Mucosa of descending colon (tissue), 3 donors: ENCODE measurements around the gene CCDC148. TPM values are rescaled to one million over a fixed set of nuclear protein-coding genes. Genes with fewer than 3 reads are reported as not detected.

Experiments
- ATAC-seq: fragments of 200-7000 bp; cut with Tn5 transposase; one replicate; pipeline ENCODE4 v1.9.1; 2020; ENCODE audit warnings: mild to moderate bottlenecking, moderate library complexity
- DNase-seq, 3 donors: peaks; one replicate each; pipeline ENCODE4 v3.0.0-alpha.2; 2020
- H3K36me3 ChIP-seq: fragments of 200-600 bp; one replicate; pipeline ENCODE4 v1.8.0; 2021; ENCODE audit warnings: low read depth, mild to moderate bottlenecking
- H3K4me1 ChIP-seq: fragments of 200-600 bp; one replicate; pipeline ENCODE4 v1.8.0; 2021; ENCODE audit warnings: low read depth, mild to moderate bottlenecking
- H3K4me3 ChIP-seq: fragments of 200-600 bp; one replicate; pipeline ENCODE4 v1.8.0; 2021; ENCODE audit warnings: mild to moderate bottlenecking
- H3K9me3 ChIP-seq: fragments of 200-600 bp; one replicate; pipeline ENCODE4 v1.8.0; 2021; ENCODE audit warnings: mild to moderate bottlenecking
- intact Hi-C, 2 donors: fragments of 100-400 bp; cut with DNase I in 1 of 2; cut with micrococcal nuclease in 1 of 2; formaldehyde crosslinking; loops; one replicate each; pipeline versions ENCODE4 v1.11.0 to v1.11.1; 2022; cut with DNase I, micrococcal nuclease
- total RNA-seq, 3 donors: library from RNA; stranded (reverse); fragmentation: NEBNext Ultra II Directional in 2 of 3; extraction: Animal tissue kit (Norgen Biotek cat#: 25700) in 2 of 3; gene quantifications; one replicate each; pipeline versions ENCODE4 v1.2.1 to v1.2.4, GENCODE V29; 2021 to 2023
- TF ChIP-seq, protein P1 (sequence below): fragments of 200-600 bp; IDR thresholded peaks from one replicate; pipeline ENCODE4 v1.8.0; 2022; ENCODE audit warnings: antibody characterized with exemption, mild to moderate bottlenecking
- donor health status: DM: no; HTN: no; CAD: no; lungs with moderate emphysema.
- donor health status: DM: no; HTN: no; CAD: no.
- donor health status: DM: no; HTN: yes; CAD: no.

Gene CCDC148
- total RNA-seq, 3 donors from 2014 or later: 0.20 to 0.38 TPM; not detected in 1

DNA sequence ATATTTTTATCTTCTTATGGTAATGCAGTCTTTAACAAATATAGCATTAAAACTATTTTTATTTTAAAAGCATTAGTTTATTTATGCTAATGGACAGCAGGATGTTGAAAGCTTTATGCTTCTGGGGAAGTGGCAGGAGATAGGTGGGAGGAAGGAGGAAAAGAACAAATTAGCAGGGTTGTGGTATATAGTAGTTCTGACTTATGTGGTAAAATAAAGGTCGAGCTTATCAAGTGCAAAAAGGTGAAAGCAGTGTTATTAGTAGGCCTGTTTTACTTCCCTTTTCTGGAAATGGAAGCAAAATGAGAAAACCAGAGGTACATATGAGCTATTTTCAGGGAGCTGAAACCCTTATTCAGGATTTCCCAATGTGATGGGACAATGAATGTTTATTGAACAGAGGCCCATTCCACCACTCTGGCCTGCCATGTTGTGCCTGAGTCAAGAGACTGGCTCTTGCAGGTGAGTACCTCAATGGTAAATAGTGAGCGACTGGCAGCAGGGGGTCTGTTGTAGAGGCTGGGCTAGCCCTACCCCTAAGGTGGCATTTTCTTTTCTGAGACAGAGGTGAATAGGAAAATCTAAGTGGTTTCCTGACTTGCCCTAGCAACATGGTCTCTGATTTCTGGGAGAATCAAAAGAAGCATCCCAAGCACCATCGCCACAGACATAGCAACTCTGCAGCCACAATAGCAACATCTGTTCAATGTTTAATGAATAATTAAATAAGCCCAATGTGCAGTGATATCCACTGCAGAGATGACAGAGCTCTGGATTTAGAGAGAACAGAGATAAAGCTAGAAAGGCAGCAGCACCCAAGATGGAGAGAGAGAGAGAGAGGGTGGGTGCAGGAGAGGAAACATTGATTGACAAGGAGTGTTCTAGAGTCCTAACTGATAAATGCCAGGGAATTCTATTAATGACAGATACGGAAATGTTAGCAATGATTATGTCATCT, 235.2 kb downstream of the CCDC148 start:
- no peak for ATAC-seq
- H3K4me3 ChIP-seq: no peak overlapping the region
- intact Hi-C loops: no loop called here
- TF ChIP-seq, protein P1, sequence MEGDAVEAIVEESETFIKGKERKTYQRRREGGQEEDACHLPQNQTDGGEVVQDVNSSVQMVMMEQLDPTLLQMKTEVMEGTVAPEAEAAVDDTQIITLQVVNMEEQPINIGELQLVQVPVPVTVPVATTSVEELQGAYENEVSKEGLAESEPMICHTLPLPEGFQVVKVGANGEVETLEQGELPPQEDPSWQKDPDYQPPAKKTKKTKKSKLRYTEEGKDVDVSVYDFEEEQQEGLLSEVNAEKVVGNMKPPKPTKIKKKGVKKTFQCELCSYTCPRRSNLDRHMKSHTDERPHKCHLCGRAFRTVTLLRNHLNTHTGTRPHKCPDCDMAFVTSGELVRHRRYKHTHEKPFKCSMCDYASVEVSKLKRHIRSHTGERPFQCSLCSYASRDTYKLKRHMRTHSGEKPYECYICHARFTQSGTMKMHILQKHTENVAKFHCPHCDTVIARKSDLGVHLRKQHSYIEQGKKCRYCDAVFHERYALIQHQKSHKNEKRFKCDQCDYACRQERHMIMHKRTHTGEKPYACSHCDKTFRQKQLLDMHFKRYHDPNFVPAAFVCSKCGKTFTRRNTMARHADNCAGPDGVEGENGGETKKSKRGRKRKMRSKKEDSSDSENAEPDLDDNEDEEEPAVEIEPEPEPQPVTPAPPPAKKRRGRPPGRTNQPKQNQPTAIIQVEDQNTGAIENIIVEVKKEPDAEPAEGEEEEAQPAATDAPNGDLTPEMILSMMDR: no peak
- no peaks in the 10 kb centered on the region for H3K4me1 ChIP-seq
- H3K9me3 ChIP-seq: no peaks in the 10 kb centered on the region
- no peaks in the 10 kb centered on the region for H3K36me3 ChIP-seq
- DNase-seq: no peak

DNA sequence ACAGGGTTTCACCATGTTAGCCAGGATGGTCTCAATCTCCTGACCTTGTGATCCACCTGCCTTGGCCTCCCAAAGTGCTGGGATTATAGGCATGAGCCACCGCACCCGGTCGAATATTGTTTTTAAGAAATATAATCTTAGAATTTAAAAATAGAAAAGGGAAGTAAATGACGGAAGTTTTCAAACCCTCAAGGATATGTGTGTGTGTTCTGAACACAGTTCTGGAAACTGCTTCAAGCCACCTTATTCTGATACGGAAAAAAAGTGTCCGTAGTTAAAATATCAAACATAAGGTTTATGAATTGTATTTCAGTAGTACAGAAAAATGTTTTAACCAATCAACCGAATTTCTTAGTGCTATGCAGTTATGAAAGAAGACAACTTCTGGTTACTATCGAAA, 239.0 kb downstream of the CCDC148 start:
- ATAC-seq: no peak
- Histone ChIP-seq H3K4me1 (no peaks in the 10 kb centered on the region), H3K4me3 (no peak overlapping the region), H3K9me3 (no peaks in the 10 kb centered on the region), H3K36me3 (no peaks in the 10 kb centered on the region)
- DNase-seq: no peak
- intact Hi-C loops: no loop called here
- TF ChIP-seq, protein P1: no peak

DNA sequence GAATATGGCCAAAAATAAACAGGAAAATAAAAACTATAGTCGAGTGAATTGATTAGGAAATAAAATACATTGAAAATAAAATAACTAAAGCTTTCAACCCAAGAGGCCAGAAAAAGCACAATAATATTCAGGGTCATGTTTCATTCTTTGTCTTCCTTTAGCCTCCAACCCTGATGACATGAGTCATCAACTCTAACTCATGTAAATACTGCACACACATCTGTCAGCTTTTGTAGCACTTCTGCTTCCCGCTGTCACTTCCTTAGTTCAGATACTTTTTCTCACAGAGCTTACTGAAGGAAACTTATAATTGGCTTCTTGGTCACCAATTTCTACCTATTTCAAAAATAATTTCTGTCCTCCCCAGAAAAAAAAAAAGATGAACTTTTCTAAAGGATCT, 242.1 kb downstream of the CCDC148 start:
- H3K9me3 ChIP-seq: no peaks in the 10 kb centered on the region
- no peaks in the 10 kb centered on the region for H3K36me3 ChIP-seq
- H3K4me1 ChIP-seq: no peaks in the 10 kb centered on the region
- TF ChIP-seq, protein P1: no peak
- intact Hi-C loops: no loop called here
- DNase-seq (peak in 1 of 3 donors; percentile 30), ATAC-seq (peak; percentile 92)
- no peak overlapping the region for H3K4me3 ChIP-seq

DNA sequence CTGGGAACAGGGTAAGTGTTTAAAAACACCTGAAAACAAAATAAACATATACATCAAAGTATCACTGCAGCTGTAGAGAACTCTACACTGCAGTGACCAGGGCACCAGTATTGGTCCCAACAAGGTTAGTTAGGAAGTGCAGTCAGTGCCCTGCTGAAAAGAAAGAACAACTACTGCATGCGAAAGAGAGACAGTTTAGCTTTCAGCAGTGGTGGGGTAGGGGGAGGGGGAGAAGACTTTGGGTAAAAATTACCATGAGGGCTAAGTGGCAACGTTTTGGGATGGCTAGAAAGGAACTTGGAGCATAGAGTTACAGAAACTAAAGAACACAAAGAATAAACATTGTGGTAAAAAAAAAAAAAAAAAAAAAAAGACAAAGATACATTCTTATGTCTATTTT, 242.8 kb downstream of the CCDC148 start:
- no peak overlapping the region for H3K4me3 ChIP-seq
- H3K9me3 ChIP-seq: no peaks in the 10 kb centered on the region
- TF ChIP-seq, protein P1: no peak
- intact Hi-C loops: no loop called here
- DNase-seq: no peak
- H3K36me3 ChIP-seq: no peaks in the 10 kb centered on the region
- peak; percentile 34 for ATAC-seq
- no peaks in the 10 kb centered on the region for H3K4me1 ChIP-seq

DNA sequence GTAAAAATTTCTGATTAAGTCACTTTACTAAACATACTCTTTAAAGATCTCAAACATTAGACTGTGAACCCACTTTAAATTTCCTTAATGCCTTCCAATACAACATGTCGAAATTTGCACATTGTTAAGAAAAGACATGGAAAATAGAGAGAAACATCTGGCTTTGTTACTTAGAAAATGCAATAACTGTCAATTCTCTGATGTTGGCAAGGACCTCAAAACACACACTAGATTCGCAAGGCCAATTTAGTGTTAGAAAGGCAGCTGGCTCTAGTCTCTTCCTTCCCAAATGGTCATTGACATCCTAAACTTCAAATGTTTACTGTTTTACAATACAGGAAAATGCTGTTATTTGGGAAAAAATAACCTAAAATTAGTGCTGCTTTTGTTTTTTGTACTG, 244.3 kb downstream of the CCDC148 start:
- DNase-seq (no peak), ATAC-seq (no peak)
- TF ChIP-seq, protein P1: no peak
- H3K36me3 ChIP-seq: no peaks in the 10 kb centered on the region
- no peak overlapping the region for H3K4me3 ChIP-seq
- no peaks in the 10 kb centered on the region for H3K9me3 ChIP-seq
- intact Hi-C loops: no loop called here
- no peaks in the 10 kb centered on the region for H3K4me1 ChIP-seq
